H9 (cell line): ENCODE data around the gene MSI1. TPM values are rescaled to one million over a fixed set of nuclear protein-coding genes. Genes with fewer than 3 reads are reported as not detected.

Source experiments
- DNase-seq: peaks from one replicate; pipeline ENCODE4 v3.0.0-alpha.2; 2017
- H2AFZ ChIP-seq: one replicate; pipeline ENCODE4 v1.6.1; 2013; ENCODE audit warnings: mild to moderate bottlenecking, low read length, control low read depth, moderate library complexity
- H2AK5ac ChIP-seq: 2 replicates; pipeline ENCODE4 v1.6.1; 2013; ENCODE audit warnings: low read length, control low read depth, mixed read lengths; ENCODE audit not compliant: insufficient read length
- H2BK120ac ChIP-seq: one replicate; pipeline ENCODE4 v1.6.1; 2013; ENCODE audit warnings: low read depth, mild to moderate bottlenecking, low read length, control low read depth, inconsistent platforms; ENCODE audit not compliant: poor library complexity, severe bottlenecking
- H2BK12ac ChIP-seq: 2 replicates; pipeline ENCODE4 v1.6.1; 2013; ENCODE audit warnings: low read length, control low read depth, mixed read lengths, low read depth; ENCODE audit not compliant: insufficient read length
- H2BK15ac ChIP-seq: 2 replicates; pipeline ENCODE4 v1.6.1; 2013; ENCODE audit warnings: low read depth, low read length, control low read depth
- H2BK20ac ChIP-seq: one replicate; pipeline ENCODE4 v1.6.1; 2013; ENCODE audit warnings: low read depth, mild to moderate bottlenecking, low read length, control low read depth, inconsistent platforms; ENCODE audit not compliant: poor library complexity, severe bottlenecking
- H2BK5ac ChIP-seq: 2 replicates; pipeline ENCODE4 v1.6.1; 2013; ENCODE audit warnings: low read length, control low read depth, mixed read lengths; ENCODE audit not compliant: insufficient read length
- H3K14ac ChIP-seq: 2 replicates; pipeline ENCODE4 v1.6.1; 2013; ENCODE audit warnings: low read length, control low read depth; ENCODE audit not compliant: insufficient read depth
- H3K18ac ChIP-seq: 2 replicates; pipeline ENCODE4 v1.6.1; 2013; ENCODE audit warnings: low read depth, mild to moderate bottlenecking, mixed read lengths, low read length, control low read depth; ENCODE audit not compliant: insufficient read length
- H3K23ac ChIP-seq: 2 replicates; pipeline ENCODE4 v1.6.1; 2013; ENCODE audit warnings: low read length, control low read depth, mixed read lengths, low read depth; ENCODE audit not compliant: insufficient read length
- H3K23me2 ChIP-seq: 2 replicates; pipeline ENCODE4 v1.6.1; 2013; ENCODE audit warnings: low read depth, mild to moderate bottlenecking, mixed read lengths, low read length, control low read depth; ENCODE audit not compliant: insufficient read length, poor library complexity, severe bottlenecking
- H3K27ac ChIP-seq: 2 replicates; pipeline ENCODE4 v1.5.1; 2013; ENCODE audit warnings: low read length, control low read depth, mixed read lengths, low read depth; ENCODE audit not compliant: insufficient read length
- H3K27me3 ChIP-seq: 2 replicates; pipeline ENCODE4 v1.6.1; 2013; ENCODE audit warnings: low read length, control low read depth, inconsistent platforms; ENCODE audit not compliant: insufficient read depth
- H3K4ac ChIP-seq: 2 replicates; pipeline ENCODE4 v1.6.1; 2013; ENCODE audit warnings: low read depth, mild to moderate bottlenecking, control low read depth, inconsistent platforms, low read length, moderate library complexity
- H3K4me1 ChIP-seq: 2 replicates; pipeline ENCODE4 v1.6.1; 2013; ENCODE audit warnings: low read length, control low read depth, inconsistent platforms; ENCODE audit not compliant: insufficient read depth
- H3K4me2 ChIP-seq: 2 replicates; pipeline ENCODE4 v1.6.1; 2013; ENCODE audit warnings: low read length, control low read depth, mixed read lengths; ENCODE audit not compliant: insufficient read length, insufficient read depth
- H3K56ac ChIP-seq: 2 replicates; pipeline ENCODE4 v1.6.1; 2013; ENCODE audit warnings: low read depth, mild to moderate bottlenecking, mixed read lengths, low read length, control low read depth; ENCODE audit not compliant: insufficient read length
- H3K79me1 ChIP-seq: 2 replicates; pipeline ENCODE4 v1.6.1; 2013; ENCODE audit warnings: low read depth, mild to moderate bottlenecking, moderate library complexity, low read length, control low read depth, inconsistent platforms; ENCODE audit not compliant: insufficient read depth, poor library complexity, severe bottlenecking
- H3K79me2 ChIP-seq: 2 replicates; pipeline ENCODE4 v1.6.1; 2013; ENCODE audit warnings: low read length, control low read depth, inconsistent platforms; ENCODE audit not compliant: insufficient read depth
- H3K9ac ChIP-seq: 2 replicates; pipeline ENCODE4 v1.6.1; 2013; ENCODE audit warnings: low read length, control low read depth, mixed read lengths; ENCODE audit not compliant: insufficient read length; ENCODE audit errors: extremely low read depth
- H3K9me3 ChIP-seq: one replicate; pipeline ENCODE4 v1.6.1; 2013; ENCODE audit warnings: low read depth, low read length, inconsistent platforms; ENCODE audit not compliant: control insufficient read depth
- H3T11ph ChIP-seq: one replicate; pipeline ENCODE4 v1.6.1; 2013; ENCODE audit warnings: mild to moderate bottlenecking, low read length, control low read depth, inconsistent platforms
- H4K20me1 ChIP-seq: one replicate; pipeline ENCODE4 v1.6.1; 2013; ENCODE audit not compliant: control insufficient read depth, insufficient read length, insufficient read depth
- H4K5ac ChIP-seq: 2 replicates; pipeline ENCODE4 v1.6.1; 2013; ENCODE audit warnings: low read depth, mild to moderate bottlenecking, mixed read lengths, low read length, control low read depth; ENCODE audit not compliant: insufficient read length
- H4K8ac ChIP-seq: replicated peaks from 2 replicates; pipeline ENCODE4 v1.6.1; 2013; ENCODE audit warnings: low read length, control low read depth, mixed read lengths, low read depth; ENCODE audit not compliant: insufficient read length
- H4K91ac ChIP-seq: 2 replicates; pipeline ENCODE4 v1.6.1; 2013; ENCODE audit warnings: low read depth, mild to moderate bottlenecking, moderate library complexity, mixed read lengths, low read length, control low read depth; ENCODE audit not compliant: insufficient read length
- H3K27ac Mint-ChIP-seq, 3 experiments: 2 replicates in 2 of 3; 3 replicates in 1 of 3; pipeline ENCODE4 v1.8.0; 2020 to 2021; ENCODE audit warnings: mixed read lengths in 3 of 3, mild to moderate bottlenecking in 1 of 3, moderate library complexity in 1 of 3
- H3K27me3 Mint-ChIP-seq: 2 replicates; pipeline ENCODE4 v1.8.0; 2021; ENCODE audit warnings: low read depth, mild to moderate bottlenecking, moderate library complexity, mixed read lengths
- H3K36me3 Mint-ChIP-seq, 3 experiments: 2 replicates in 2 of 3; 3 replicates in 1 of 3; pipeline ENCODE4 v1.8.0; 2020 to 2021; ENCODE audit warnings: low read depth in 3 of 3, mixed read lengths in 3 of 3; ENCODE audit not compliant: insufficient read depth in 1 of 3
- H3K4me1 Mint-ChIP-seq, 2 experiments: 2 replicates each; pipeline ENCODE4 v1.8.0; 2020; ENCODE audit warnings: mixed read lengths in 2 of 2
- H3K4me3 Mint-ChIP-seq, 2 experiments: 2 replicates in 1 of 2; 3 replicates in 1 of 2; pipeline ENCODE4 v1.8.0; 2020 to 2021; ENCODE audit warnings: mild to moderate bottlenecking in 2 of 2, mixed read lengths in 2 of 2, moderate library complexity in 1 of 2
- H3K9me3 Mint-ChIP-seq, 2 experiments: 2 replicates in 1 of 2; 3 replicates in 1 of 2; pipeline ENCODE4 v1.8.0; 2020; ENCODE audit warnings: mild to moderate bottlenecking in 2 of 2, mixed read lengths in 2 of 2, moderate library complexity in 1 of 2
- WGBS: extraction: QIAGEN DNeasy Blood & Tissue Kit; methylation state at CpG from one replicate; pipeline ENCODE4 v1.1.7; 2013; ENCODE audit warnings: missing lambda C conversion rate, low lambda C conversion rate, mixed read lengths; ENCODE audit not compliant: insufficient read length; ENCODE audit errors: extremely low coverage; 5-methylcytosine and 5-hydroxymethylcytosine counted together
- total RNA-seq: library from RNA; stranded (reverse); gene quantifications from 2 replicates; pipeline ENCODE4 v1.2.1, GENCODE V29; 2021
- TF ChIP-seq, protein P1 (sequence below): fragments of 200-600 bp; sonication (generic); conservative IDR thresholded peaks from 3 replicates; pipeline ENCODE4 v1.8.0; 2021; ENCODE audit warnings: antibody characterized with exemption, mild to moderate bottlenecking

Gene MSI1
- total RNA-seq, 1 experiment from 2014 or later: 91.5 TPM

DNA sequence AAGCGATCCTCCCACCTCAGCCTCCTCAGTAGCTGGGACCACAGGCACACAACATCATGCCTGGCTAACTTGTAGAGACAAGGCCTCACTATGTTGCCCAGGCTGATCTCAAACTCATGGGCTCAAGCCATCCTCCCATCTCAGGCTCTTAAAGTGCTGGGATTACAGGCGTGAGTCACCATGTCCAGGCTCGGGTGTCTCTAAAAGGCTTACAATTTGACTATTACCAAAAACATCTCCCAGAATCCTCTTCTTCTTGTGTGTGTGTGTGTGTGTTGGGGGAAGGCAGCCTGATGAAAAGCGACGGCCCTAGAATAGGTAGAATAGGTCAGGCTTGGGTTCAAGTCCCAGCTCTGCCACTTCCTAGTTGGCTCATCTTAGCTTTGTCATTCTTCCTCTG, 16.8 kb downstream of the MSI1 start:
- no CpG with 5 or more reads among the region's 5 CpGs for WGBS
- Histone ChIP-seq H2AK5ac (no peak overlapping the region), H3K18ac (no peak overlapping the region), H3K14ac (no peak overlapping the region), H3K56ac (no peak overlapping the region), H4K5ac (no peak overlapping the region), H3K23ac (no peak overlapping the region), H4K91ac (no peak overlapping the region), H2AFZ (no peak overlapping the region), H2BK20ac (no peak overlapping the region), H3K23me2 (no peaks in the 10 kb centered on the region), H3K4me1 (no peaks in the 10 kb centered on the region), H3K9me3 (no peaks in the 10 kb centered on the region), H3K4ac (no peak overlapping the region), H3K79me1 (no peaks in the 10 kb centered on the region), H3T11ph (no peak overlapping the region), H3K9ac (no peak overlapping the region), H2BK120ac (no peak overlapping the region), H3K27me3 (no peaks in the 10 kb centered on the region), H4K20me1 (no peaks in the 10 kb centered on the region), H4K8ac (no peak overlapping the region), H2BK5ac (no peak overlapping the region), H3K79me2 (no peaks in the 10 kb centered on the region), H2BK15ac (no peak overlapping the region), H3K27ac (no peak overlapping the region), H3K4me2 (no peak overlapping the region), H2BK12ac (no peak overlapping the region)
- H3K27me3 Mint-ChIP-seq: no peaks in the 10 kb centered on the region
- peaks cover 30 to 82% (median 80%) of the 10 kb centered on the region in 3 experiments; a peak in 6 of 7 replicates for H3K36me3 Mint-ChIP-seq
- no peak for DNase-seq
- TF ChIP-seq, protein P1, sequence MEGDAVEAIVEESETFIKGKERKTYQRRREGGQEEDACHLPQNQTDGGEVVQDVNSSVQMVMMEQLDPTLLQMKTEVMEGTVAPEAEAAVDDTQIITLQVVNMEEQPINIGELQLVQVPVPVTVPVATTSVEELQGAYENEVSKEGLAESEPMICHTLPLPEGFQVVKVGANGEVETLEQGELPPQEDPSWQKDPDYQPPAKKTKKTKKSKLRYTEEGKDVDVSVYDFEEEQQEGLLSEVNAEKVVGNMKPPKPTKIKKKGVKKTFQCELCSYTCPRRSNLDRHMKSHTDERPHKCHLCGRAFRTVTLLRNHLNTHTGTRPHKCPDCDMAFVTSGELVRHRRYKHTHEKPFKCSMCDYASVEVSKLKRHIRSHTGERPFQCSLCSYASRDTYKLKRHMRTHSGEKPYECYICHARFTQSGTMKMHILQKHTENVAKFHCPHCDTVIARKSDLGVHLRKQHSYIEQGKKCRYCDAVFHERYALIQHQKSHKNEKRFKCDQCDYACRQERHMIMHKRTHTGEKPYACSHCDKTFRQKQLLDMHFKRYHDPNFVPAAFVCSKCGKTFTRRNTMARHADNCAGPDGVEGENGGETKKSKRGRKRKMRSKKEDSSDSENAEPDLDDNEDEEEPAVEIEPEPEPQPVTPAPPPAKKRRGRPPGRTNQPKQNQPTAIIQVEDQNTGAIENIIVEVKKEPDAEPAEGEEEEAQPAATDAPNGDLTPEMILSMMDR: no peak
- H3K4me3 Mint-ChIP-seq: no peak overlapping the region
- no peaks in the 10 kb centered on the region for H3K9me3 Mint-ChIP-seq
- peaks cover 0 to 5% of the 10 kb centered on the region in 2 experiments; a peak in 2 of 4 replicates for H3K4me1 Mint-ChIP-seq
- 0 out of 7 replicates have a peak overlapping the region, but pooled peaks of 1 of the 3 experiments have one; percentile 24 for H3K27ac Mint-ChIP-seq
